AG09309 (cell line): ENCODE data around the gene PRR11.

Source experiments
- DNase-seq: peaks from one replicate; pipeline ENCODE4 v3.0.0-alpha.2; 2010; ENCODE audit warnings: low read depth
- H3K4me3 ChIP-seq: 2 replicates; pipeline ENCODE4 v1.5.1; 2011; ENCODE audit warnings: mild to moderate bottlenecking, low read depth, low read length, moderate library complexity; ENCODE audit not compliant: control insufficient read depth
- CTCF ChIP-seq: IDR thresholded peaks from 2 replicates; pipeline ENCODE4 v1.5.1; 2011; ENCODE audit warnings: mild to moderate bottlenecking, low read depth, low read length, inconsistent platforms; ENCODE audit not compliant: insufficient read depth, control insufficient read depth; ENCODE audit errors: missing control alignments

Gene PRR11

GRCh38 chr17:59161477-59161876 is 5.9 kb downstream of the PRR11 start:
- no peak for TF ChIP-seq CTCF
- no peak for DNase-seq
- H3K4me3 ChIP-seq, result no peak overlapping the region

- peak; percentile 61 for TF ChIP-seq CTCF
- no peak for DNase-seq
- H3K4me3 ChIP-seq, result no peak overlapping the region
These were observed 10.4 kb downstream of the PRR11 start for GRCh38 chr17:59165933-59166342.

GRCh38 chr17:59167571-59168001 is 12.0 kb downstream of the PRR11 start:
- DNase-seq, result no peak
- no peak overlapping the region for H3K4me3 ChIP-seq
- no peak for TF ChIP-seq CTCF

GRCh38 chr17:59172436-59173004 is 17.0 kb downstream of the PRR11 start:
- DNase-seq, result no peak
- no peak for TF ChIP-seq CTCF
- no peak overlapping the region for H3K4me3 ChIP-seq

- TF ChIP-seq CTCF, result no peak
- H3K4me3 ChIP-seq, result no peak overlapping the region
- no peak for DNase-seq
These were observed 19.1 kb downstream of the PRR11 start for GRCh38 chr17:59174671-59175070.

- no peak overlapping the region for H3K4me3 ChIP-seq
- no peak for TF ChIP-seq CTCF
- DNase-seq, result no peak
These were observed 19.5 kb downstream of the PRR11 start for GRCh38 chr17:59175076-59175475.
